Measurements from ENCODE around the gene DEFB112.

DEFB112 gene

GRCh38 chr6:49995278-49995677 lies 54.5 kb downstream of the DEFB112 start:
- no peak for DNase-seq (ENCODE audit: low read depth)
